Esophagus (tissue), 2 donors: ENCODE measurements around the gene PHF12. TPM values are rescaled to one million over a fixed set of nuclear protein-coding genes. Genes with fewer than 3 reads are reported as not detected.

Experiments used
- H3K27ac ChIP-seq, 2 donors: one replicate each; pipeline ENCODE4 v1.5.1; 2013; ENCODE audit warnings: low read depth in 2 of 2, mild to moderate bottlenecking in 2 of 2, inconsistent platforms in 1 of 2, low read length in 1 of 2, moderate library complexity in 1 of 2
- H3K27me3 ChIP-seq, 2 donors: one replicate each; pipeline ENCODE4 v1.6.1; 2013; ENCODE audit warnings: low read length in 2 of 2, control low read depth in 1 of 2, mild to moderate bottlenecking in 1 of 2; ENCODE audit not compliant: insufficient read depth in 2 of 2, control insufficient read depth in 1 of 2
- H3K36me3 ChIP-seq, 2 donors: one replicate each; pipeline ENCODE4 v1.6.1; 2013; ENCODE audit warnings: low read length in 1 of 2; ENCODE audit not compliant: control insufficient read depth in 2 of 2, insufficient read depth in 2 of 2
- H3K4me1 ChIP-seq, 2 donors: one replicate each; pipeline ENCODE4 v1.6.1; 2013; ENCODE audit warnings: low read length in 1 of 2; ENCODE audit not compliant: control insufficient read depth in 2 of 2, insufficient read depth in 2 of 2
- H3K4me3 ChIP-seq, 2 donors: one replicate each; pipeline ENCODE4 v1.5.1; 2013; ENCODE audit warnings: low read length in 2 of 2, mild to moderate bottlenecking in 2 of 2, low read depth in 1 of 2, moderate library complexity in 1 of 2
- H3K9me3 ChIP-seq, 2 donors: one replicate each; pipeline ENCODE4 v1.6.1; 2013; ENCODE audit warnings: mild to moderate bottlenecking in 2 of 2, low read depth in 1 of 2, low read length in 1 of 2, moderate library complexity in 1 of 2; ENCODE audit not compliant: control insufficient read depth in 2 of 2, insufficient read depth in 1 of 2
- WGBS, 2 donors: extraction: QIAGEN DNeasy Blood & Tissue Kit; methylation state at CpG; one replicate each; pipeline ENCODE4 v1.1.7; 2013; 5-methylcytosine and 5-hydroxymethylcytosine counted together
- polyA plus RNA-seq, 2 donors: library from polyadenylated mRNA; stranded (reverse); fragments of 200-250 nt; gene quantifications; one replicate each; pipeline ENCODE4 v1.2.3, GENCODE V29; 2013
- donor health status: healthy with polysubstance abuse.
- donor health status: Bipolar disorder and iron deficiency.

The PHF12 gene
- polyA plus RNA-seq, 2 donors = 8.6 to 9.1 TPM

DNA sequence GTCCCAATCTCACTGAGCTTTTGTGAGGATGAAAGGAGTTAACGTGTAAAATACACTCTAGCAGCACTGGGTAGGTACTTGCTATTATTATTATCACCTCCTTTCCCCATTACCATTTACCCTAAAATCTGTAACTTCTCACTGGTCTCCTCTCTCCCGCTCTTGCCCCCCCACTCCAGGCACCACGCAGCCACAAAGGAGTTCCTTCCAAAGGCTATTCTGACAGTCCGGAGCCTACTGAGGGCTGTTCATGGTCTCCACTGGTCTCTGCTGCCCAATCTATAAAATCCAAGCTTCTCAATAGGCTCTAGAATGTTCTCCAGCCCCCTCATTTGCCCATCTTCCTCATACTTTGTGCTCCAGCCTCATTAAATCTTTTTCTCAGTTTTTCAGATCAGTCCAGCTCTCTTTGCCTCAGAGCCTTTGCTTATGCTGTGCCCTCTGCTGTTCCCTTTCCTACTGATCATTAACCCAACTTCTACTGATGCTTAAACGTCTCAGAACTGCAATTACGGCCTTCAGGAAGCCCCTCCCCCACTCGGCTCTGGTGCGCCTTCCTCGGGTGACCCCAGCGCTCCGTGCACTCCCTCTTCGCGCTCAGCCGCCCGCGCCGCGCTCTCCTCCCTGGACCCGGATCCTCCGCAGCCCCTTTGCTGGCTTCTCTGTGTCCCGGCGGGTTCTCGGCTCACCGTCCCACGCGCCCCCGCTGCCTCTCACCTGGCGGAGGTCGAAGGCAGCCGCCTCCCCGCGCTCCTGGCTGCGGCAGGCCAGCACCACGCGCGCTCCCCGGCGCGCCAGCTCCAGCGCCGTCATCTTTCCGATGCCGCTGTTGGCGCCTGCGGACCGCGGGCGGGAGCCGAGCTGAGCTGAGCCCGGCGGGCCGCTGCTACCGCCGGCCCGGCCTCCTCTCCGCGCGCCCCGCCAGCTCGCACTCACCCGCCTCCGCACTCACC is 49.2 kb downstream of the PHF12 start:
- no peaks in the 10 kb centered on the region for H3K9me3 ChIP-seq
- WGBS, 2 donors = 3 to 6% methylated on average over 50 to 62 of the region's 62 CpGs
- H3K4me3 ChIP-seq = peak overlapping the region; percentile 80 to 83
- H3K36me3 ChIP-seq = peaks cover 0 to 10% of the 10 kb centered on the region in 2 donors
- peaks cover 5 to 8% of the 10 kb centered on the region in 2 donors for H3K4me1 ChIP-seq
- peak overlapping the region; percentile 88 to 89 for H3K27ac ChIP-seq
- no peaks in the 10 kb centered on the region for H3K27me3 ChIP-seq

GRCh38 chr17:28900986-28901726 is 50.2 kb downstream of the PHF12 start:
- H3K4me1 ChIP-seq = peaks cover 5 to 8% of the 10 kb centered on the region in 2 donors

GRCh38 chr17:28899212-28899815 is 52.0 kb downstream of the PHF12 start:
- H3K4me3 ChIP-seq = no peak overlapping the region
- no peak overlapping the region for H3K27ac ChIP-seq
- peaks cover 0 to 3% of the 10 kb centered on the region in 2 donors for H3K36me3 ChIP-seq
- no peaks in the 10 kb centered on the region for H3K9me3 ChIP-seq
- peaks cover 8 to 11% of the 10 kb centered on the region in 2 donors for H3K4me1 ChIP-seq
- WGBS, 2 donors = 95% methylated on average over 5 of the region's 5 CpGs
- H3K27me3 ChIP-seq = no peaks in the 10 kb centered on the region

More at GRCh38 chr17:28900986-28901726, 50.2 kb downstream of the PHF12 start:
- Histone ChIP-seq H3K4me3 (no peak overlapping the region), H3K36me3 (peaks cover 0 to 4% of the 10 kb centered on the region in 2 donors), H3K27ac (no peak overlapping the region), H3K27me3 (no peaks in the 10 kb centered on the region), H3K9me3 (no peaks in the 10 kb centered on the region)
- 86 to 93% methylated on average over 20 to 24 of the region's 24 CpGs for WGBS, 2 donors

DNA sequence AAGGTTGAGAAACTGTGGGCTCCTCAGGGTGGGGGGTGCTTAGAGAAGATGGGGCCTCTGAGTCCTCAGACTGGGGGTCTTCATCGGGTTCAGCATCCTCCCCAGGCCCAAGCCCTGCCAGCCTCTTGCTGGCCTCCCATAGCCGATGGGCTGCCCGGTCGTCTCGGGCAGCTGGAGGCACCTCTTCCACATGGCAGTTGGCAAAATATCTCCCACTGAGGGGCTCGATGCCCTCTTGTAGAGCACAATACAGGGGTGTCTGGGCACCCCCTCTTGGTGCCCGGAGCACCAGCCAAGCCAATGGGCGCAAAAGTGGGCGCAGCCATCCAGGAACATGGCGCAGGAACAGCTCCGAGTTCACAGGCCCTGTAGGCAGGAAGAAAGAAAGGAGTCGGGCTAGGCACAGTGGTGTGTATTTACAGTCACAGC is 52.8 kb downstream of the PHF12 start:
- Histone ChIP-seq H3K36me3 (peaks cover 0 to 3% of the 10 kb centered on the region in 2 donors), H3K4me3 (no peak overlapping the region), H3K9me3 (no peaks in the 10 kb centered on the region), H3K27ac (peak overlapping the region in 1 of 2 donors; percentile 97), H3K4me1 (peaks cover 10 to 11% of the 10 kb centered on the region in 2 donors), H3K27me3 (no peaks in the 10 kb centered on the region)
- WGBS, 2 donors = 88 to 89% methylated on average over 12 of the region's 12 CpGs

DNA sequence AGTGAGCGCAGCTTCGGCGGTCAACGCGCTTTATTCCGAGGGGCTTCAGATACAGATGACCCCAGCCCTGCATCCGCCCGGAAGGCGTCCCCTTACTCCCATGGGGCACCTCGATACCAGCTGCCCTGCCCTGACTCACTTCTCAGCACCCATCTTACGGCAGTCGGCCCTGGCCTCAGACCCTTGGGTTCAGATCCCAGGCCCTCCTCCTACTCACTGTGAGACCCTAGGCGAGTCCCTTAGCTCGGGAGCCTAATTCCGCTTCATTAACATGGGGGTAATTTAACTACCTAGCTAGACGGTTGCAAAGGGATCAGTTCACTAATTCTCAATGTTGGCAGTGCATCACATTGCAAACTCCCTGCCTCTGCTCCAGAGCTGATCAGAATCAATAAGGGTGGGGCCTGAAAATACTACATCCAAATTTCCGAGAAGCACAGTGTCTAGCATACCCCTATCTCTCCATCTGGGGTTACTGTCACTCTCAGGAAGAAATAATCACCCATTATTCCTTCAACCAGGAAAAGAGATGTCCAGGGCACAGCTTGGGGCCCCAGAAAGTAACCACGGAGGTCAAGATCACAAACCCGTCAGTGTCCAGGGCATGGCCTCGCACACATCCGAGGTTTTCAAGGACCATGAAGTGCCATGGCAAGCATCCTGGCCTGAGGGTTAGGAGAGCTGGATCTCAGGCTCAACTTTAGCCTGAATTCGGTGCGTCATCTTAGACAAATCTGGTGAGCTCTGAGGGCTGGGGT is 53.4 kb downstream of the PHF12 start:
- H3K4me1 ChIP-seq = peaks cover 11% of the 10 kb centered on the region in 2 donors
- 18 to 20% methylated on average over 23 of the region's 23 CpGs for WGBS, 2 donors
- peaks cover 0 to 3% of the 10 kb centered on the region in 2 donors for H3K36me3 ChIP-seq
- no peaks in the 10 kb centered on the region for H3K9me3 ChIP-seq
- peak overlapping the region; percentile 64 to 85 for H3K4me3 ChIP-seq
- no peaks in the 10 kb centered on the region for H3K27me3 ChIP-seq
- H3K27ac ChIP-seq = peak overlapping the region; percentile 94 to 97

DNA sequence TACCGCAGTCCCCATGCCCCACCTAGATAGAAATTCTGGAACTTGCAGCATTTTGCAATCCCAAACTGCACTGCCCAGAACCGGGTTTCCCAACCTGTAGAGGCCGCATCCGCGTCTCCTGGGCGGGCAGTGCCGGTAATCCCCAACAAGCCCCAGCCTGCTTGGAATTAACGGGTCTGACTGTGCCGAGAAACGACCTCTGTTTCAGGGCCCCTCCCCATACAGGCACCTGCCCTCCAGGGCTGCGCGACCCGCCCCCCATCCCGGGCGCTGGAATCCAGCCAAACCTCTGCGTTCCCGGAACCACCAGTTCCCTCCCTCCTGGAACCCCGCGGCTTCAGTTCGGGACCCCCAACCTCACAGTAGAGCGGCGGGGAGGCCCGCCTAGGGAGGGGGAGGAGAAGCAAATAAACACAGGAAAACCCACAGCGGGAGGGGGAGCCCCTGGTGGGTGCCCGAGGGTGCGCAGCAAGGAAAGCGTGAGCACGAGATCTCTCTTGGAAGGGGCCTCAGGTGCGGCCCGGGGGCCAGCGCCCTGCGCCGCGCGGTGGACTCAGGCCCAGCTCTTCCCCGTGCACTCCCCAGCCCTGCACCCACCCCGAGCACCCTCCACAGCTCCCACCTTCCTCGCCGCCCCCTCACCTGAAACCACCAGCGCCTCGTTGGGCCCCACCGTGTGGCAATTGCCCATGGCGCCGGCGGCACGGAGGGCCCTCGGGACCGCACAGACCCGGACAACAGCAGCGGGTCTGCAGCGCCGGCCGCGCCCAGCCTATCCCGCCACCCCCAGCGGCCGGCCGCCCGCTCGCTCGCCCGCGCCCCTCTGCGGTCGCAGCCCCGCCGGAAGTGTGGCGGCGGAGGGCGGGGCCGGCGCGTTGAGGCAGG is 54.2 kb downstream of the PHF12 start, which contains the start of gene FLOT2:
FLOT2 (minus strand) TSS at position 850 of the 885 bp plus-strand sequence; CDS start at position 691, 159 bp downstream.
- Histone ChIP-seq H3K4me3 (peak within 1 kb of the TSS; percentile 64 to 85), H3K27me3 (no peaks in the 10 kb centered on the region), H3K27ac (peak within 1 kb of the TSS; percentile 94 to 97), H3K4me1 (peaks cover 11 to 12% of the 10 kb centered on the region in 2 donors), H3K9me3 (no peaks in the 10 kb centered on the region), H3K36me3 (peaks cover 0 to 3% of the 10 kb centered on the region in 2 donors)
- WGBS, 2 donors = 0 to 1% methylated on average over 68 to 73 of the region's 73 CpGs

DNA sequence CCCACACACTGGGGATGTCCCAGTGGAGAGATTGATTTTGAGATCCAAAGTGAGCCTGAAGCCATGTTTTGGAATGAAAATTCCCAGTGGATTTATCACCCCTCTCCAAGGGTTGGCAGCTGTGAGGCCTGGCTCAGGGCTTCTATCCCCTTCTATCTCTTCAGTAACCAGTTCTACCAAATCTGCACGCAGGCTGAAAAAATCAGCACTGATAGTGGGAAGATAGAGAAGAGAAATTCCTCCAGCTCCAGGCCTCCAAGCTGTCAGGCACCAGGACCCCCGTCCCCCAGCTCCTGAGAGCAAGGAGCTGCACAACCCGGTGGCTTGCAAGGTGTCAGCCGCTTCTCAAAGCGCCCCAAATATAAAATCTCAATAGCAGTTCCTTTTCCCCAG is 54.8 kb downstream of the PHF12 start:
- Histone ChIP-seq H3K27me3 (no peaks in the 10 kb centered on the region), H3K27ac (peak overlapping the region; percentile 94 to 97), H3K4me3 (peak overlapping the region; percentile 64 to 85), H3K9me3 (no peaks in the 10 kb centered on the region), H3K36me3 (peaks cover 0 to 3% of the 10 kb centered on the region in 2 donors), H3K4me1 (peaks cover 11 to 12% of the 10 kb centered on the region in 2 donors)
- WGBS, 2 donors = 7 to 9% methylated on average over 5 of the region's 5 CpGs

DNA sequence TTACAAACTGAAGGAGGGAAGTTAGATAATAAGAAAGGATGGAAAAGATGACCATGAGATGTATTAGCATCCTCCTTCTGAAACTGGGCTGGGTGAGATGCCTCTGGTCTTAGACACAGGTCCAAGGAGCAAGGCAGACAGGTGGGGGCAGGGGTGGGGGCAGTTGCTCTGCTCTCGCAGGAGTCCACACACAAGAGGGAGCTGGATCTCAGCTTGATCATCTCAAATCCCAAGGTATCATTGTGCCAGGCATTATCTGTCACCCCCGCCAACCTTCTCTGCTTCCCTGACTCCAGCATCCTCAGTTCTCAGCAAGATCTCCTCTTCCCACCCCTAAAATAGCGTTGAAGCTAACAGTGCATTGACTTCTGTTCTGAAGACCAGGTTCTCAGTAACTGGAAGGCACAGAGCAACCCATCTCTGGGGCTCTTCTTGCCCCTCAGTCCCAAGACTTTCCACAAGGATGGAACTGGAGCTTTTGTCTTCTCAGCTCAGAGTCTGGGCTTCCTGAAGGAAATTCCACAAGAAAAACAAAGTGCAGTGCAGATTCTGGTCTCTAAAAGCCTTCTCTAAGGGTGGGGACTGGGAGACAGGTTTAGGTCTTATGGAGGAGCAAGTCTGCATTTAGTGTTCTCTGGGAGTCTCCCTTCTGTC is 55.4 kb downstream of the PHF12 start:
- H3K36me3 ChIP-seq = peaks cover 0 to 7% of the 10 kb centered on the region in 2 donors

More for the DNA sequence above, 55.4 kb downstream of the PHF12 start:
- Histone ChIP-seq H3K9me3 (no peaks in the 10 kb centered on the region), H3K4me1 (peaks cover 7 to 9% of the 10 kb centered on the region in 2 donors), H3K27me3 (no peaks in the 10 kb centered on the region), H3K27ac (peak overlapping the region; percentile 94 to 97), H3K4me3 (peak overlapping the region; percentile 64 to 85)
- 47 to 48% methylated on average over 3 of the region's 3 CpGs for WGBS, 2 donors
